GM12878 (cell line): ENCODE data around the gene NFIX. TPM values are rescaled to one million over a fixed set of nuclear protein-coding genes. Genes with fewer than 3 reads are reported as not detected.

Source experiments
- ATAC-seq: fragments of 200-7000 bp; cut with Tn5 transposase; 3 replicates; pipeline ENCODE4 v1.9.1; 2020; ENCODE audit warnings: mild to moderate bottlenecking, moderate library complexity
- BruUV-seq: library from RNA; stranded (reverse); fragments of 400-500 nt; replicated peaks from 2 replicates; lab custom pipeline; 2021; lab: Mats Ljungman, UMichigan
- CTCF ChIA-PET: fragments of 300-600 bp; sonication (Branson Sonifier 250); formaldehyde crosslinking; extraction: SDS; loops from one replicate; lab custom pipeline; 2021; ENCODE audit warnings: inconsistent platforms; lab: Yijun Ruan, JAX
- POLR2A ChIA-PET: fragments of 350-600 bp; formaldehyde crosslinking; extraction: SDS; loops from one replicate; lab custom pipeline; 2021; ENCODE audit warnings: inconsistent platforms; lab: Charles Lee
- RAD21 ChIA-PET: fragments of 300-600 bp; sonication (Branson Sonifier 250); formaldehyde crosslinking; loops from one replicate; lab custom pipeline; 2023; ENCODE audit warnings: antibody characterized with exemption; ENCODE audit not compliant: unreplicated experiment; lab: Charles Lee
- SMC1A ChIA-PET: fragments of 300-600 bp; sonication (Branson Sonifier 250); formaldehyde crosslinking; loops from one replicate; lab custom pipeline; 2023; ENCODE audit not compliant: unreplicated experiment, uncharacterized antibody; lab: Charles Lee
- DNase-seq: peaks from one replicate; pipeline ENCODE4 v3.0.0-alpha.2; 2011; ENCODE audit warnings: low read depth, low spot score
- FAIRE-seq: peaks from 3 replicates; lab custom pipeline; 2011; peaks lifted over from hg19 to GRCh38; lab: Jason Lieb, UNC
- H2AFZ ChIP-seq: 2 replicates; pipeline ENCODE4 v1.6.0; 2011; ENCODE audit warnings: low read depth, low read length, control low read depth; ENCODE audit not compliant: control insufficient read depth
- H3K27ac ChIP-seq: 2 replicates; pipeline ENCODE4 v1.5.1; 2011; ENCODE audit warnings: control low read depth; ENCODE audit not compliant: control insufficient read depth, insufficient read depth
- H3K27me3 ChIP-seq, 2 experiments: replicated peaks in 1 of 2; 2 replicates each; pipeline versions ENCODE4 v1.6.0 to v1.6.1; 2011; ENCODE audit warnings: low read length in 1 of 2; ENCODE audit not compliant: control insufficient read depth in 2 of 2, insufficient read depth in 2 of 2
- H3K36me3 ChIP-seq, 2 experiments: 2 replicates each; pipeline ENCODE4 v1.5.1; 2011; ENCODE audit warnings: low read length in 1 of 2; ENCODE audit not compliant: control insufficient read depth in 2 of 2, insufficient read depth in 2 of 2
- H3K4me1 ChIP-seq: 2 replicates; pipeline ENCODE4 v1.6.1; 2011; ENCODE audit warnings: mild to moderate bottlenecking, low read length, moderate library complexity, mixed read lengths; ENCODE audit not compliant: control insufficient read depth, insufficient read depth
- H3K4me2 ChIP-seq: 2 replicates; pipeline ENCODE4 v1.6.0; 2011; ENCODE audit warnings: control low read depth; ENCODE audit not compliant: control insufficient read depth, insufficient read depth
- H3K4me3 ChIP-seq: fragments of 200-600 bp; sonication (generic); 2 replicates; pipeline ENCODE4 v1.5.1; 2016
- H3K79me2 ChIP-seq: 2 replicates; pipeline ENCODE4 v1.6.0; 2011; ENCODE audit warnings: low read length; ENCODE audit not compliant: control insufficient read depth, insufficient read depth
- H3K9ac ChIP-seq: 2 replicates; pipeline ENCODE4 v1.8.0; 2011; ENCODE audit warnings: low read length, control low read depth, mixed read lengths; ENCODE audit not compliant: control insufficient read depth, insufficient read depth
- H3K9me3 ChIP-seq: replicated peaks from 3 replicates; pipeline ENCODE4 v1.5.1; 2011; ENCODE audit warnings: mild to moderate bottlenecking, low read length; ENCODE audit not compliant: control insufficient read depth, insufficient read depth
- H4K20me1 ChIP-seq: 2 replicates; pipeline ENCODE4 v1.6.0; 2011; ENCODE audit not compliant: control insufficient read depth, insufficient read depth
- BRCA1 ChIP-seq: IDR thresholded peaks from 2 replicates; pipeline ENCODE4 v1.6.1; 2011; ENCODE audit warnings: low read depth, low read length, improper control_type of control experiment
- DPF2 ChIP-seq: fragments of 450-650 bp; IDR thresholded peaks from 2 replicates; pipeline ENCODE4 v1.6.1; 2017; ENCODE audit warnings: mild to moderate bottlenecking
- ZNF207 ChIP-seq: fragments of 450-650 bp; IDR thresholded peaks from 2 replicates; pipeline ENCODE4 v1.6.1; 2014; ENCODE audit warnings: antibody characterized with exemption, mild to moderate bottlenecking, borderline replicate concordance
- WGBS: methylation state at CpG from one replicate; pipeline ENCODE4 v1.1.6; 2016; ENCODE audit warnings: low lambda C conversion rate; ENCODE audit not compliant: insufficient replicate concordance, insufficient coverage; ENCODE audit errors: missing lambda C conversion rate; 5-methylcytosine and 5-hydroxymethylcytosine counted together
- in situ Hi-C: fragments of 300-500 bp; cut with MboI; formaldehyde crosslinking; loops from 9 replicates; pipeline ENCODE4 v1.14.3; 2018; ENCODE audit warnings: mixed read lengths
- intact Hi-C: fragments of 100-400 bp; cut with micrococcal nuclease; formaldehyde crosslinking; loops from one replicate; pipeline ENCODE4 v1.14.2; 2022; ENCODE audit not compliant: unreplicated experiment
- polyA plus RNA-seq, 11 experiments: library from polyadenylated mRNA; depleted of rRNA in 4 of 11; unstranded in 6 of 11; stranded (reverse) in 5 of 11; fragments of >200 nt; fragmentation: Nextera tagmentation in 4 of 11; fragmentation: Illumina TruSeq in 1 of 11; extraction: Ambion mirVana in 4 of 11; extraction: Trizol in 1 of 11; gene quantifications; 1 replicate in 1 of 11; 2 replicates in 10 of 11; pipeline versions ENCODE4 v1.2.1 to v1.2.3, GENCODE V29; 2011 to 2016; ENCODE audit warnings: inconsistent platforms in 2 of 11, missing spikeins in 2 of 11, low read depth in 1 of 11
- total RNA-seq, 4 experiments: library from RNA; depleted of rRNA in 3 of 4; stranded (reverse); fragments of >200 nt in 3 of 4; fragmentation: Illumina TruSeq in 1 of 4; extraction: Trizol in 1 of 4; gene quantifications; 2 replicates each; pipeline versions ENCODE4 v1.2.1 to v1.2.3, GENCODE V29; 2013 to 2021
- TF ChIP-seq, protein P1 (sequence below): IDR thresholded peaks from 2 replicates; pipeline ENCODE4 v1.6.1; 2011; ENCODE audit warnings: low read depth, low read length, improper control_type of control experiment, borderline replicate concordance
- TF ChIP-seq, protein P2 (sequence below): fragments of 150-350 bp; IDR thresholded peaks from 2 replicates; pipeline ENCODE4 v1.6.1; 2014; ENCODE audit warnings: mild to moderate bottlenecking, low read depth, low read length

Gene NFIX
- total and polyA plus RNA-seq, 10 of the 15 experiments (the other 5 are each of a cell fraction or from before 2014, with no cell fraction given): 0.02 to 2.2 (median 0.28) TPM

DNA sequence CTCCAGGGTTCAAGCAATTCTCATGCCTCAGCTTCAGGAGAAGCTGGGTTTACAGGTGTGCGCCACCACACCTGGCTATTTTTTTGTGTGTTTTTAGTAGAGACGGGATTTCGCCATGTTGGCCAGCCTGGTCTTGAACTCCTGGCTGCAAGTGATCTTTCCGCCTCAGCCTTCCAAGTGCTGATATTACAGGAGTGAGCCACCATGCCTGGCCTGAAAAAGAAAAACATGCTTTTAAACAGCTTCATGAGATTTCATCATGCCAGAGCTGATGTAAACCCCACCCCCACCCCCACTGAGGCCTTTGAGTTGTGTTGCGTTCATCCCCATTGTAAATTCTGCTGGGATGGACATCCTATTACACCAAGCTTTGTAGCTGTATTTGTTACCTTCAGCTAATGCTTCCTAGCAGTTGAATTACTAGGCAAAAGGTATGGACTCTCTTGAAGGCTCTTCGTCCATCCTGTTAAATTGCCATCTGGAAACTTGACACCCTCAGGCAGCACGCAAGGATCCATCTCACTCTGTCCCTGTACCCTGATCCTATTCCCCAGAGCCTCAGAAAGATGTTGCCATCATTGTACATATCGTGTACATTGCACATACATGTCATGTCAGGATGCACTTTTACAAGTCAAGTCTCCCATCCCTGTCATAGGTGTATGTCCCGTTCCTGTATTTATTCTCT lies 47.3 kb downstream of the NFIX start:
- no peak overlapping the region for H3K4me3 ChIP-seq
- no peaks in the 10 kb centered on the region for H4K20me1 ChIP-seq
- H3K9me3 ChIP-seq: no peaks in the 10 kb centered on the region
- no peaks in the 10 kb centered on the region for H3K4me1 ChIP-seq
- FAIRE-seq (no peak), ATAC-seq (no peak), DNase-seq (no peak)
- CTCF ChIA-PET: interaction anchor here (0.9 to 4.0 kb wide), 7 partner anchors 9 to 235 kb away, joined by 3 to 29 read pairs (median 3); no protein-coding TSS in a partner anchor
- H2AFZ ChIP-seq: no peak overlapping the region
- peaks cover 0 to 3% of the 10 kb centered on the region in 2 experiments; a peak in 2 of 4 replicates for H3K27me3 ChIP-seq
- intact Hi-C loops: no loop called here
- TF ChIP-seq DPF2 (no peak), BRCA1 (no peak), ZNF207 (no peak)
- TF ChIP-seq, protein P1, sequence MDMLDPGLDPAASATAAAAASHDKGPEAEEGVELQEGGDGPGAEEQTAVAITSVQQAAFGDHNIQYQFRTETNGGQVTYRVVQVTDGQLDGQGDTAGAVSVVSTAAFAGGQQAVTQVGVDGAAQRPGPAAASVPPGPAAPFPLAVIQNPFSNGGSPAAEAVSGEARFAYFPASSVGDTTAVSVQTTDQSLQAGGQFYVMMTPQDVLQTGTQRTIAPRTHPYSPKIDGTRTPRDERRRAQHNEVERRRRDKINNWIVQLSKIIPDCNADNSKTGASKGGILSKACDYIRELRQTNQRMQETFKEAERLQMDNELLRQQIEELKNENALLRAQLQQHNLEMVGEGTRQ: no peak
- TF ChIP-seq, protein P2, sequence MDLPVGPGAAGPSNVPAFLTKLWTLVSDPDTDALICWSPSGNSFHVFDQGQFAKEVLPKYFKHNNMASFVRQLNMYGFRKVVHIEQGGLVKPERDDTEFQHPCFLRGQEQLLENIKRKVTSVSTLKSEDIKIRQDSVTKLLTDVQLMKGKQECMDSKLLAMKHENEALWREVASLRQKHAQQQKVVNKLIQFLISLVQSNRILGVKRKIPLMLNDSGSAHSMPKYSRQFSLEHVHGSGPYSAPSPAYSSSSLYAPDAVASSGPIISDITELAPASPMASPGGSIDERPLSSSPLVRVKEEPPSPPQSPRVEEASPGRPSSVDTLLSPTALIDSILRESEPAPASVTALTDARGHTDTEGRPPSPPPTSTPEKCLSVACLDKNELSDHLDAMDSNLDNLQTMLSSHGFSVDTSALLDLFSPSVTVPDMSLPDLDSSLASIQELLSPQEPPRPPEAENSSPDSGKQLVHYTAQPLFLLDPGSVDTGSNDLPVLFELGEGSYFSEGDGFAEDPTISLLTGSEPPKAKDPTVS: no peak
- 67% methylated on average over 9 of the region's 9 CpGs for WGBS
- SMC1A ChIA-PET: interaction anchor here (0.8 kb wide), 1 partner anchor 77 kb away, joined by 3 read pairs; no protein-coding TSS in a partner anchor
- RAD21 ChIA-PET: interaction anchor here (0.8 kb wide), 1 partner anchor 65 kb away, joined by 5 read pairs; no protein-coding TSS in a partner anchor
- no peak overlapping the region for H3K9ac ChIP-seq
- no TSS peak for BruUV-seq
- H3K27ac ChIP-seq: no peak overlapping the region
- H3K36me3 ChIP-seq: no peaks in the 10 kb centered on the region
- H3K79me2 ChIP-seq: no peaks in the 10 kb centered on the region
- POLR2A ChIA-PET: no interaction called here
- in situ Hi-C loops: no loop called here
- H3K4me2 ChIP-seq: no peak overlapping the region
